Mucosa of descending colon (tissue), 3 donors: ENCODE measurements around the gene OBSCN. TPM values are rescaled to one million over a fixed set of nuclear protein-coding genes. Genes with fewer than 3 reads are reported as not detected.

ENCODE experiments used
- ATAC-seq: fragments of 200-7000 bp; cut with Tn5 transposase; one replicate; pipeline ENCODE4 v1.9.1; 2020; ENCODE audit warnings: mild to moderate bottlenecking, moderate library complexity
- DNase-seq, 3 donors: peaks; one replicate each; pipeline ENCODE4 v3.0.0-alpha.2; 2020
- H3K36me3 ChIP-seq: fragments of 200-600 bp; one replicate; pipeline ENCODE4 v1.8.0; 2021; ENCODE audit warnings: low read depth, mild to moderate bottlenecking
- H3K4me1 ChIP-seq: fragments of 200-600 bp; one replicate; pipeline ENCODE4 v1.8.0; 2021; ENCODE audit warnings: low read depth, mild to moderate bottlenecking
- H3K4me3 ChIP-seq: fragments of 200-600 bp; one replicate; pipeline ENCODE4 v1.8.0; 2021; ENCODE audit warnings: mild to moderate bottlenecking
- H3K9me3 ChIP-seq: fragments of 200-600 bp; one replicate; pipeline ENCODE4 v1.8.0; 2021; ENCODE audit warnings: mild to moderate bottlenecking
- CTCF ChIP-seq: fragments of 200-600 bp; IDR thresholded peaks from one replicate; pipeline ENCODE4 v1.8.0; 2022; ENCODE audit warnings: antibody characterized with exemption, mild to moderate bottlenecking
- intact Hi-C, 2 donors: fragments of 100-400 bp; cut with DNase I in 1 of 2; cut with micrococcal nuclease in 1 of 2; formaldehyde crosslinking; loops; one replicate each; pipeline versions ENCODE4 v1.11.0 to v1.11.1; 2022; cut with DNase I, micrococcal nuclease
- total RNA-seq, 3 donors: library from RNA; stranded (reverse); fragmentation: NEBNext Ultra II Directional in 2 of 3; extraction: Animal tissue kit (Norgen Biotek cat#: 25700) in 2 of 3; gene quantifications; one replicate each; pipeline versions ENCODE4 v1.2.1 to v1.2.4, GENCODE V29; 2021 to 2023
- donor health status: DM: no; HTN: no; CAD: no; lungs with moderate emphysema.
- donor health status: DM: no; HTN: no; CAD: no.
- donor health status: DM: no; HTN: yes; CAD: no.

The OBSCN gene
- total RNA-seq, 3 donors from 2014 or later: 4.2 to 30.9 (median 7.5) TPM

- DNase-seq (peak; percentile 51 to 61 (median 51)), ATAC-seq (peak; percentile 73)
- intact Hi-C loops: no loop called here
- H3K4me3 ChIP-seq: no peak overlapping the region
- no peak for TF ChIP-seq CTCF
- no peaks in the 10 kb centered on the region for H3K4me1 ChIP-seq
- no peaks in the 10 kb centered on the region for H3K9me3 ChIP-seq
- H3K36me3 ChIP-seq: no peaks in the 10 kb centered on the region
Observed at GRCh38 chr1:228393268-228393701, 185.4 kb downstream of the OBSCN start.

GRCh38 chr1:228393811-228394570, 186.1 kb downstream of the OBSCN start:
- H3K4me1 ChIP-seq: no peaks in the 10 kb centered on the region
- H3K36me3 ChIP-seq: no peaks in the 10 kb centered on the region
- TF ChIP-seq CTCF: no peak
- no peaks in the 10 kb centered on the region for H3K9me3 ChIP-seq
- no peak overlapping the region for H3K4me3 ChIP-seq
- intact Hi-C loops: no loop called here
- DNase-seq (peak in 1 of 3 donors; percentile 39), ATAC-seq (no peak)

- DNase-seq (peak in 1 of 3 donors; percentile 48), ATAC-seq (no peak)
- Histone ChIP-seq H3K4me1 (no peaks in the 10 kb centered on the region), H3K4me3 (no peak overlapping the region), H3K9me3 (no peaks in the 10 kb centered on the region), H3K36me3 (no peaks in the 10 kb centered on the region)
- intact Hi-C loops: no loop called here
- TF ChIP-seq CTCF: no peak
Observed at GRCh38 chr1:228394571-228395394, 186.9 kb downstream of the OBSCN start.

DNA sequence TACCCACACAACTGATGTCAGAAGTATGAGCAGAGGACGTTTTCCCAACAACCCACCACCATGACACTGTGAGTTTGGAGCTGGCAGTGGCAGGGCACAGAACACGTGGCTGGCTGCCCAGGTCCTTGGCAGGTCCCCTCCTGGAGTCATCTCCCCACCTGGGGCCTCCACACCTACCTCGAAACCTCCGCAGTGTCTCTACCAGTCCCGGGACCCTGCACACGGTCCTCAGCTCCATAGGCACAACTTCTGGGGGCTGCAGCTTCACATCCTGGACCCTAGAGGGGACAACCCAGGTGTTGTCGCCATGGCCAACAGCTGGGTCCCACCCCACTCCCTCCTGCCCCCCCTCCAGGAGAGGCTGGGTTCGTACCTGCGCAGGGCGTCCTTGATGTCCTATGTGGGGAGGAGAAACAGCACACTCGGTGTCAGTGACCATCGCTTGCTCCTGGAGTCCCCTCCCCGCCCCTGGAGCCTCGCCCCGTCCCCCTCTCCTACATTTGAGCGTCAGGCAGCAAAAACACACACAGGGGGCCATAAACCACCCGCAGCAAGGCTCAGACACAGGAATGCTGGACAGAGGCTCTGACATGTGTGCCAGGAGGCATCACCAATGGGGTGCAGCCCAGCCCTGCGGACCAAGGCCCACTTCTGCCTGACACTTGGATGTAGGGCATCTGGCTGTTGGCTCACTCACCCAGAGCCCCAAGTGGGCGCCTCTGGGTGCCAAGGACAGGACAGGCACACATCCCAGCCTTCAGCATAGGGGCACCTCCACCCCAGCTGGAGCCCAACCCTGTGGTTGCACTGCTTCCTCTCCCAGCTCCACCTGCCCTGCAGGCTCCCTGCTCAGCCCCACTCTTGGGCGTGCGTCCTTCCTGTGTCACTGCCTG, 189.2 kb downstream of the OBSCN start:
- intact Hi-C loops: no loop called here
- Histone ChIP-seq H3K4me1 (no peaks in the 10 kb centered on the region), H3K4me3 (no peak overlapping the region), H3K9me3 (no peaks in the 10 kb centered on the region), H3K36me3 (no peaks in the 10 kb centered on the region)
- TF ChIP-seq CTCF: no peak
- DNase-seq (peak in 1 of 3 donors; percentile 26), ATAC-seq (no peak)

GRCh38 chr1:228397966-228398365, 190.1 kb downstream of the OBSCN start:
- TF ChIP-seq CTCF: no peak
- H3K9me3 ChIP-seq: no peaks in the 10 kb centered on the region
- H3K36me3 ChIP-seq: no peaks in the 10 kb centered on the region
- ATAC-seq: no peak
- DNase-seq: peak in 1 of 3 donors; percentile 7
- intact Hi-C loops: no loop called here
- peaks cover 4% of the 10 kb centered on the region for H3K4me1 ChIP-seq
- H3K4me3 ChIP-seq: no peak overlapping the region
